Central memory CD8-positive, alpha-beta T cell (primary cell): Measurements from ENCODE around the gene VMP1.
A peak's percentile ranks its signal among the peaks of the same experiment; 100 is the strongest.
"Not testable (repeated sequence)": the region's sequence is repeated elsewhere in the genome, so short reads cannot be mapped to it uniquely, and the experiment has no call there.

Experiments used
- ATAC-seq: fragments of 150-1000 bp; cut with Tn5 transposase; replicated peaks from 2 replicates; pipeline ENCODE4 v1.10.0; 2022; ENCODE audit warnings: mild to moderate bottlenecking, moderate FRiP score, moderate number of reproducible peaks; ENCODE audit not compliant: poor library complexity, severe bottlenecking; ENCODE audit errors: extremely low read depth
- DNase-seq, 2 donors: peaks; one replicate each; pipeline ENCODE4 v3.0.0; 2021; ENCODE audit warnings: low spot score in 2 of 2
- H3K27ac Mint-ChIP-seq: one replicate; pipeline ENCODE4 v1.8.0; 2022; ENCODE audit warnings: low read depth, mild to moderate bottlenecking, moderate library complexity, mixed read lengths
- H3K27me3 Mint-ChIP-seq: one replicate; pipeline ENCODE4 v1.8.0; 2022; ENCODE audit warnings: mixed read lengths
- H3K36me3 Mint-ChIP-seq: one replicate; pipeline ENCODE4 v1.8.0; 2022; ENCODE audit warnings: mild to moderate bottlenecking, moderate library complexity, mixed read lengths; ENCODE audit not compliant: insufficient read depth
- H3K4me1 Mint-ChIP-seq: one replicate; pipeline ENCODE4 v1.8.0; 2022; ENCODE audit warnings: mixed read lengths
- H3K4me3 Mint-ChIP-seq: one replicate; pipeline ENCODE4 v1.8.0; 2022; ENCODE audit warnings: mild to moderate bottlenecking, moderate library complexity, mixed read lengths
- H3K9me3 Mint-ChIP-seq: one replicate; pipeline ENCODE4 v1.8.0; 2022; ENCODE audit warnings: mixed read lengths

Gene VMP1

GRCh38 chr17:59811209-59811608 lies 103.8 kb downstream of the VMP1 start:
- peak overlapping the region; percentile 54 for H3K27ac Mint-ChIP-seq
- ATAC-seq (no peak), DNase-seq (no peak)
- peaks cover 8% of the 10 kb centered on the region for H3K36me3 Mint-ChIP-seq
- H3K27me3 Mint-ChIP-seq: no peaks in the 10 kb centered on the region
- H3K4me1 Mint-ChIP-seq: peaks cover 12% of the 10 kb centered on the region
- no peak overlapping the region for H3K4me3 Mint-ChIP-seq
- no peaks in the 10 kb centered on the region for H3K9me3 Mint-ChIP-seq

DNA sequence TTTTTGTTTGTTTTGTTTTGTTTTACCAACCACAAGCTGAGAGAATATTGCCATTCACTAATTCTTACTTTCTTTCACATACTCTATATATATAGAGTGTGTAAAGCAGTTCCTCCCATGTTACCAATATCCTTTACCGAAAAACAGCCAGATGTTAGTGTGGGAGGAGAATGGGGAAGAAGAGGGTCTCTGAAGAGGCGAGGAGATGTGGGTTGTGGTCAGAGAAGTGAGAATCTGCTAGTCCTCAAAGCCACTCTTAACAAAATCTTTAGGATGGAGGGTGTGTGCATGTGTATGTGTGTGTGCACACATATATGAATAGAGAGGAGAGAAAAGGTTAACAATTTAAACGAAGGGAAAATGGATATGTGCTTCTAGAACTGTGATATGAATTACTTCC lies 104.7 kb downstream of the VMP1 start:
- Mint-ChIP-seq H3K9me3 (no peaks in the 10 kb centered on the region), H3K36me3 (peaks cover 10% of the 10 kb centered on the region), H3K4me1 (peaks cover 12% of the 10 kb centered on the region), H3K27ac (peak overlapping the region; percentile 54), H3K4me3 (no peak overlapping the region), H3K27me3 (no peaks in the 10 kb centered on the region)
- DNase-seq: no peak
- ATAC-seq: no peak

DNA sequence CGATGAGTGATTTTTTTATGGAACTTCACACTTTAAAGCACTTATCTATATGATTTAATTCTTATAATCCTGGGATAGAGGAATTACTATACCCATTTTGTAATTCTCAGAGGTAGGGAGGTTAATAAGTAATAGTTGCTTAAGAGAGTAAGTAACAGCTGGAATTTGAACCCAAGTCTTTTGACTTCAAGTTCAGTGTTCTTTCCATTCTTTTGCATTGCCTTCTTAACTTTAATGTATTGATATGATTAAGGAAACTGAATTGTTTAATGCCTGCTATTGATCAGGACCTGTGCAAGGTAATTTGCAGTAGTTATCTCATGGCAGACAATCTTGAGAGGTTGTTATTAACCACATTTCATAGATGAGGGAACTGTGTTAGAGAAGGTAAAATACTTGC lies 106.8 kb downstream of the VMP1 start:
- peaks cover 12% of the 10 kb centered on the region for H3K4me1 Mint-ChIP-seq
- ATAC-seq (no peak), DNase-seq (no peak)
- no peak overlapping the region for H3K27ac Mint-ChIP-seq
- peaks cover 10% of the 10 kb centered on the region for H3K36me3 Mint-ChIP-seq
- no peaks in the 10 kb centered on the region for H3K27me3 Mint-ChIP-seq
- H3K9me3 Mint-ChIP-seq: no peaks in the 10 kb centered on the region
- H3K4me3 Mint-ChIP-seq: no peak overlapping the region

DNA sequence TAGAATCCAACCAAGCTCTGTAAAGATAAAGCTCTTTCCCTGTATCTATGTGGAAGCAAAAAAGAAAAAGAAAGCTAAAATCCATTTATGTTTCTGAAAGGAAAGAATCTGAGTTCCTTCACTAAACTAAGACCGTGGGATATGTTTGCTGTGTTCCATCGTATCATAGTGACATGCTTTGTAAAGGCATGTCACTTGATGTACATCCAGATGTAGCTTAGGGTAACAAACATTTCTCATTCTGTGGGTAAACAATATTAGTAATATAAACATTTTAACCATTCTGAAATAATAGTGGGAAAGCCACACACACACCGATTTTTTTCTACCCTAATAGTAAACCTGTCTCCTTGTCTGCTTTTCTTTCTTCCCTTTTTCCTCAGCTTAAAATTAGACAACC lies 107.2 kb downstream of the VMP1 start:
- no peak overlapping the region for H3K4me3 Mint-ChIP-seq
- no peak overlapping the region for H3K27ac Mint-ChIP-seq
- peaks cover 11% of the 10 kb centered on the region for H3K36me3 Mint-ChIP-seq
- no peaks in the 10 kb centered on the region for H3K27me3 Mint-ChIP-seq
- ATAC-seq (no peak), DNase-seq (no peak)
- peaks cover 12% of the 10 kb centered on the region for H3K4me1 Mint-ChIP-seq
- H3K9me3 Mint-ChIP-seq: no peaks in the 10 kb centered on the region

- Mint-ChIP-seq H3K4me3 (no peak overlapping the region), H3K9me3 (no peaks in the 10 kb centered on the region), H3K27ac (no peak overlapping the region), H3K4me1 (peaks cover 12% of the 10 kb centered on the region), H3K36me3 (peaks cover 8% of the 10 kb centered on the region), H3K27me3 (no peaks in the 10 kb centered on the region)
- ATAC-seq: no peak
- DNase-seq: no peak
Observed at GRCh38 chr17:59815965-59816364, 108.5 kb downstream of the VMP1 start.

GRCh38 chr17:59825533-59826322 lies 118.3 kb downstream of the VMP1 start:
- no peaks in the 10 kb centered on the region for H3K27me3 Mint-ChIP-seq
- peak overlapping the region; percentile 85 for H3K27ac Mint-ChIP-seq
- ATAC-seq: no peak
- peaks cover 21% of the 10 kb centered on the region for H3K36me3 Mint-ChIP-seq
- no peaks in the 10 kb centered on the region for H3K9me3 Mint-ChIP-seq
- H3K4me3 Mint-ChIP-seq: peak overlapping the region; percentile 51
- DNase-seq: no peak
- peaks cover 42% of the 10 kb centered on the region for H3K4me1 Mint-ChIP-seq

GRCh38 chr17:59826706-59827453 lies 119.4 kb downstream of the VMP1 start:
- ATAC-seq (no peak), DNase-seq (no peak)
- Mint-ChIP-seq H3K4me3 (peak overlapping the region; percentile 51), H3K36me3 (peaks cover 21% of the 10 kb centered on the region), H3K4me1 (peaks cover 42% of the 10 kb centered on the region), H3K27me3 (no peaks in the 10 kb centered on the region), H3K27ac (peak overlapping the region; percentile 85), H3K9me3 (no peaks in the 10 kb centered on the region)

DNA sequence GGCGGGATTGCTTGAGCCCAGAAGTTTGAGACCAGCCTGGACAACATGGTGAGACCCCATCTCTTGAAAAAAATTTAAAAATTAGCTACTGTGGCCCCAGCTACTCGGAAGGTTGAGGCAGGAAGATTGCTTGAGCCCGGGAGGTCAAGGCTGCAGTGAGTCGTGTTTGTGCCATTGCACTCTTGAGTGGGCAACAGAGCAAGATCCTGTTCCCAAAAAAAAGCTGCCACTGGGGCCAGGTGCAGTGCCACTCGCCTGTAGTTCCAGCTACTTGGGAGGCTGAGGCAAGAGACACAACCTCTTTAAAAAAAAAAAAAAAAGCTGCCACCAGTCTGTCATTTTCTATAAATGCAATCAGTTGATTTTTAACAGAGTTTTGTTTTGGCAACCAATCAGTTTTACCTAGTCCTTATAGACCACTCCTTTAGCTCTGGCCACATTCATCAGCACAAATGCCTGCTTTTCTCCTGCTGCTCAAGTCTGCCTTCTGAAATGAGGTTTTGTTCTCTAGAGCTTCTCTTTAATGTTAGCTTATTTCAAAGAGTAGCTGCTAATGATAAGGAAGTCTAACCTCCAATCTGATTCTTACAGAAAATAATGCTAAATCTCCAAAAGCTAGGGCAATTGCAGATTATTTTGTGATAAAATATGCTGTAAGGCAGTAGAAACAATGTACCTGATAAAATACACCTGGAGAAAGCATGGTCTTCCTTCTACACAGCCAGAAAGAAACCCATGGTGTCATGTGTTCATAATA lies 120.4 kb downstream of the VMP1 start:
- H3K4me1 Mint-ChIP-seq: peaks cover 42% of the 10 kb centered on the region
- no peak for ATAC-seq
- H3K36me3 Mint-ChIP-seq: peaks cover 15% of the 10 kb centered on the region
- DNase-seq: no peak
- H3K9me3 Mint-ChIP-seq: no peaks in the 10 kb centered on the region
- H3K27ac Mint-ChIP-seq: peak overlapping the region; percentile 96
- H3K27me3 Mint-ChIP-seq: no peaks in the 10 kb centered on the region
- H3K4me3 Mint-ChIP-seq: peak overlapping the region; percentile 65

GRCh38 chr17:59828478-59828760 lies 121.0 kb downstream of the VMP1 start:
- H3K4me3 Mint-ChIP-seq: peak overlapping the region; percentile 65
- ATAC-seq (no peak), DNase-seq (no peak)
- peak overlapping the region; percentile 96 for H3K27ac Mint-ChIP-seq
- no peaks in the 10 kb centered on the region for H3K9me3 Mint-ChIP-seq
- H3K36me3 Mint-ChIP-seq: peaks cover 12% of the 10 kb centered on the region
- H3K27me3 Mint-ChIP-seq: no peaks in the 10 kb centered on the region
- peaks cover 42% of the 10 kb centered on the region for H3K4me1 Mint-ChIP-seq

DNA sequence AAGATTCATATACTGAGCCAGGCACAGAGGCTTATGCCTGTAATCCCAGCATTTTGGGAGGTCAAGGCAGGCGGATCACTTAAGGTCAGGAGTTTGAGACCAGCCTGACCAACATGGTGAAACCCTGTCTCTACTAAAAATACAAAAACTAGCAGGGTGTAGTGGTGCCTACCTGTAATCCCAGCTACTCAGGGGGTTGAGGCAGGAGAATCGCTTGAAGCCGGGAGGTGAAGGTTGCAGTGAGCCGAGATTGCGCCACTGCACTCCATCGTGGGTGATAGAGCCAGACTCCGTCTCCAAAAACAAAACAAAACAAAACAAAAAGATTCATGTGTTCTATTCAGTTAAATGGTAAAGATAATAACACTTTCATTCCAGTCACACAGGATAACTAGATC lies 121.4 kb downstream of the VMP1 start:
- H3K27ac Mint-ChIP-seq: peak overlapping the region; percentile 96
- H3K36me3 Mint-ChIP-seq: peaks cover 11% of the 10 kb centered on the region
- peak; percentile 34 for ATAC-seq
- DNase-seq, H3K27me3 Mint-ChIP-seq, H3K9me3 Mint-ChIP-seq: not testable (repeated sequence)
- H3K4me3 Mint-ChIP-seq: peak overlapping the region; percentile 65
- H3K4me1 Mint-ChIP-seq: peaks cover 42% of the 10 kb centered on the region

- peak overlapping the region; percentile 65 for H3K4me3 Mint-ChIP-seq
- H3K9me3 Mint-ChIP-seq: no peaks in the 10 kb centered on the region
- no peak for DNase-seq
- peak overlapping the region; percentile 96 for H3K27ac Mint-ChIP-seq
- ATAC-seq: peak; percentile 90
- peaks cover 8% of the 10 kb centered on the region for H3K36me3 Mint-ChIP-seq
- H3K4me1 Mint-ChIP-seq: peaks cover 42% of the 10 kb centered on the region
- H3K27me3 Mint-ChIP-seq: no peaks in the 10 kb centered on the region
Observed at GRCh38 chr17:59829217-59830006, 122.0 kb downstream of the VMP1 start.

GRCh38 chr17:59830007-59830630 lies 122.7 kb downstream of the VMP1 start:
- H3K4me3 Mint-ChIP-seq: peak overlapping the region; percentile 65
- H3K36me3 Mint-ChIP-seq: peaks cover 8% of the 10 kb centered on the region
- DNase-seq (no peak), ATAC-seq (no peak)
- H3K9me3 Mint-ChIP-seq: no peaks in the 10 kb centered on the region
- H3K27me3 Mint-ChIP-seq: no peaks in the 10 kb centered on the region
- H3K4me1 Mint-ChIP-seq: peaks cover 42% of the 10 kb centered on the region
- peak overlapping the region; percentile 96 for H3K27ac Mint-ChIP-seq
